G401 (cell line): ENCODE results near the gene ZNRF4. TPM values are rescaled to one million over a fixed set of nuclear protein-coding genes. Genes with fewer than 3 reads are reported as not detected.
A peak's percentile ranks its signal among the peaks of the same experiment; 100 is the strongest.
"Not testable (repeated sequence)": the region's sequence is repeated elsewhere in the genome, so short reads cannot be mapped to it uniquely, and the experiment has no call there.

Source experiments
- DNase-seq: peaks from one replicate; pipeline ENCODE4 v3.0.0-alpha.2; 2015; ENCODE audit warnings: low spot score
- in situ Hi-C: cut with HindIII; loops from 2 replicates; pipeline ENCODE4 v1.10.0; 2016; ENCODE audit warnings: low sequenced_read_pairs, mixed read lengths
- total RNA-seq: library from RNA; depleted of rRNA; stranded (reverse); fragments of >200 nt; shearing (Covaris generic); gene quantifications from 2 replicates; pipeline ENCODE4 v1.2.3, GENCODE V29; 2014; rRNA removed

The ZNRF4 gene, protein sequence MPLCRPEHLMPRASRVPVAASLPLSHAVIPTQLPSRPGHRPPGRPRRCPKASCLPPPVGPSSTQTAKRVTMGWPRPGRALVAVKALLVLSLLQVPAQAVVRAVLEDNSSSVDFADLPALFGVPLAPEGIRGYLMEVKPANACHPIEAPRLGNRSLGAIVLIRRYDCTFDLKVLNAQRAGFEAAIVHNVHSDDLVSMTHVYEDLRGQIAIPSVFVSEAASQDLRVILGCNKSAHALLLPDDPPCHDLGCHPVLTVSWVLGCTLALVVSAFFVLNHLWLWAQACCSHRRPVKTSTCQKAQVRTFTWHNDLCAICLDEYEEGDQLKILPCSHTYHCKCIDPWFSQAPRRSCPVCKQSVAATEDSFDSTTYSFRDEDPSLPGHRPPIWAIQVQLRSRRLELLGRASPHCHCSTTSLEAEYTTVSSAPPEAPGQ
- not detected in 2 replicates for total RNA-seq

DNA sequence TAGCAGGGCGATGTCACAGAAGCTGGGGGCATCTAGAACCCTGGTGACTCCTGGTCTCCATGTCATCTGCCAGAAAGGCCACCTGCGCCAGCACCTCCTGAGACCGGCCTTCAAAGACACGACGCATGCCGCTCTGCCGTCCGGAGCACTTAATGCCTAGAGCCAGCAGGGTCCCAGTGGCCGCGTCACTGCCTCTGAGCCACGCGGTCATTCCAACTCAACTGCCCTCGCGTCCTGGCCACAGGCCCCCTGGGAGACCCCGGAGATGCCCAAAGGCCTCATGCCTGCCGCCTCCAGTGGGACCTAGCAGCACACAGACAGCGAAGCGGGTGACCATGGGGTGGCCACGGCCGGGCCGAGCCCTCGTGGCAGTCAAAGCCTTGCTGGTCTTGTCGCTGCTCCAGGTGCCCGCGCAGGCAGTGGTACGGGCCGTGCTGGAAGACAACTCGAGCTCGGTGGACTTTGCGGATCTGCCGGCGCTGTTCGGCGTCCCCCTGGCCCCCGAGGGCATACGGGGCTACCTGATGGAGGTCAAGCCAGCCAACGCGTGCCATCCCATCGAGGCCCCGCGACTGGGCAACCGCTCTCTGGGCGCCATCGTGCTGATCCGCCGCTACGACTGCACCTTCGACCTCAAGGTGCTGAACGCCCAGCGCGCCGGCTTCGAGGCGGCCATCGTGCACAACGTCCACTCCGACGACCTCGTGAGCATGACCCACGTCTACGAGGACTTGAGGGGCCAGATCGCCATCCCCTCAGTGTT is at the start of gene ZNRF4:
Gene ZNRF4, plus strand, starts transcription at position 51 of the 763 bp plus-strand sequence. Its CDS starts 75 bp downstream, at position 126.
- no peak for DNase-seq
- in situ Hi-C loops: no loop called here

- DNase-seq, in situ Hi-C loops: not testable (repeated sequence)
These were observed 49.0 kb upstream of the ZNRF4 start for GRCh38 chr19:5406198-5406597.

DNA sequence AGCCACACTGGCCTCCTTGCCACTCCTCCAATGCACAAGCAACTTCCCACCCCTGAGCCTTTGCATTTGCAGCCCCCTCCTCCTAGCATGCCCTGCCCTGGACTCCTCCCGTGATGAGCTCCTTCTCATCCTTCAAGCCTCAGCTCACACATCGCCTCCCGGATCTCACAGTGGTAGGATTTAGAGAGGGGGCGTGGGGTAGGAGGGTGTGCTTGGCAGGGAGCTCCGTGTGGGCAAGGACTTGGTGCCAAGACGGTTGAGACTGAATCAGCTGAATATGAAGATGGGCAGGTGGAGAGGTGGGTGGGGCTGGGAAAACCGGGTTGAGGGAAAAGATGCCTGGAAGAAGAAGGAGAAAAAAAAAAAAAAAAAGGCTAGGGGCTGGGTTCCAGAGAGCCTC is 48.4 kb upstream of the ZNRF4 start:
- in situ Hi-C loops: no loop called here
- DNase-seq: no peak

- peak; percentile 5 for DNase-seq
- in situ Hi-C loops: no loop called here
These were observed 47.9 kb upstream of the ZNRF4 start for GRCh38 chr19:5407356-5407755.

DNA sequence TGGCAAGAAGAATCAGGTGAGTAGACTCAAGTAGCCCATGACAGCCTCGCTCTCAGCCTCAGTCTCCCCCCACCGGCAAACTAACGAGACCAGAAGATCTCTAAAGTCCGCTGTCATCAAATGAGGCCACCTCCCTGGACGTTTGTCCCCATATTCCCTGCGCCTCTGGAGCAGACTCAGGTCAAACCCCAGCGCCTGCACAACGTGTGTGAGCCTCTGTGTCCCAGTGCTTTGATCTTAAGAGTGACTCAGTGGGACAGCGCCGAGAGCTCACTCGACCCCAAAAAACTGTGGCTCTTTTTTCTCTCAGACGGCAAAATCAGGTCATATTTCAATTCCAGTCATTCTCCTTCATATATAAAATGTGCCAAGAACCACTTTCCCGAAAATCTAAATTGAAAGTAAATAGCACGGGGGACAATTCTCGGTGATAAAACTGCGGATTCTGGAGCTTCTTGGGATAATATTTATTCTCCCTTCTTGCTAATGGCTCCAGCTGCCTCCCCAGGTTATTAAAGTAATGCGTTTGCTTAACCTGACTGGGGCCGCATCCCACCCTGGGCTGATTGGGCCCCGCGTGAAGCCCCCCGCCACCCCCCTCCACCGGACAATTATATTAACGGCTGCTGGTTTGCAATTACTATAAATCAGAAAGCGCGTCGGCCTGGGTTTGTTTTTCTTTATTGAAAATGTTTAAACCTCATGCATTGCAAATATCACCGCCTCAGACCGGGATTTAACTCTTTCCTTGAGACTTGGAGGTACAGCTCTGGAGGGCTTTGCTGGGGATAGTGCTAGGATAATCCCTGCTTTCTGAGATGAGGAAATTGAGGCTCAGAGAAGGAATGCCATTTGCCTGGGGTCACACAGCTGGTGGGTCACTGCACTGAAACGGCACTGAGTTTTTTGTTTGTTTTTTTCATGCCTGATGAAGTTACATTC is 37.5 kb upstream of the ZNRF4 start:
- DNase-seq: no peak
- in situ Hi-C loops: no loop called here

- DNase-seq: no peak
- in situ Hi-C loops: no loop called here
These were observed 36.5 kb upstream of the ZNRF4 start for GRCh38 chr19:5418677-5419076.

GRCh38 chr19:5420953-5421352 is 34.3 kb upstream of the ZNRF4 start:
- in situ Hi-C loops: no loop called here
- no peak for DNase-seq

GRCh38 chr19:5423567-5424125 is 31.6 kb upstream of the ZNRF4 start:
- no peak for DNase-seq
- in situ Hi-C loops: no loop called here

GRCh38 chr19:5424192-5424973 is 30.8 kb upstream of the ZNRF4 start:
- in situ Hi-C loops: no loop called here
- no peak for DNase-seq

DNA sequence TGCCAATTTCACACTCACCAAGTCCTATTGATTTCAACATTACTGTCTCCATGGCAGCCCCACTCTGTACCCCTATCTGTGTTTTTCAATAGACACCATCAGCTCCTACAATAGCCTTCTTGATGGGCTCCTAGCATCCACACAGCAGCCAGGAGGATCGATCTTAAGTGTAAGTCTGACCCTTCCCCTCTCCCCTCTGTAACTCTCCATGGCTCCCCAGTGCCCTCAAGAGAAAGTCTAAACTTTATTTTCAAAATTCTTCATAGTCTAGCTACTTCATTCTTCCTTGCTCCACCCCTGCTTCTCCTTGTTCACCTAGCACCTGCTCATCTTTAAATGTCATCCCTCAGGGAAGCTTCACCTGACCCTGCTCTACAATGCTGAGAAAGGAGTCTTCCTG is 30.0 kb upstream of the ZNRF4 start:
- in situ Hi-C loops: no loop called here

GRCh38 chr19:5430237-5430636 is 25.0 kb upstream of the ZNRF4 start:
- in situ Hi-C loops: no loop called here
- DNase-seq: no peak

More for the DNA sequence above, 30.0 kb upstream of the ZNRF4 start:
- DNase-seq: no peak

- in situ Hi-C loops: no loop called here
- DNase-seq: no peak
These were observed 22.5 kb upstream of the ZNRF4 start for GRCh38 chr19:5432687-5433086.

- no peak for DNase-seq
- in situ Hi-C loops: no loop called here
These were observed 20.8 kb upstream of the ZNRF4 start for GRCh38 chr19:5434351-5434917.

DNA sequence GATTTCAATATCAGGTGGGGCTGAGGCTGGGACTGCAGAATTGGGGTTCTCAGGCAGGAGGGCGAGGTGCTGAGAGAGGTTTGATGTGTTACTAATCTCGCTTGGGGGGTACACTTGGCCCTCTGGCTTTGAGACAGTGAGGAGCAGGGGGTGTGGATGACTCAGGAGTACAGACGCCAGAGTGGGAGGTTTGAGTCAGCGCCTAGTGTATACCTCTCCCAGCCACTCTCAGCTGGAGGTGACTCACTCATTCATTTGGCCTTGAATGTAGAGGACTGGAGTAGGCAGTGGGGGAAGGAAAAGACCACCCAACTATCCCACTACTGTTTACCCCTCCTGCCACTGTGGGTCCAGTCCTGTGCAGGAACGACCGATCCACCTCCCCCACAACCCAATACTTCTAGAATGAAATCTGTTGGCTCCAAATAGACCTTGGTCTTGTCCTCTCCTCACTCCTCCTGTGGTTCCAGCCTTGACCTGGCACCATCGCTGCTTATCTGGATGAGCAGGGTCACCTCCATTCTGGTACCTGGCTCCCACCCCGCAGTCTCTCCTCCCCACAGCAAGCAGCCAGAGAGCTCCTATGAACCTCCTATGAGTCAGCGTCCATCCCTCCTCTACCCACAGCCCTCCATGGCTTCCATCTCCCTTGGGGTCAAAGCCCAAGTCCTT is 20.1 kb upstream of the ZNRF4 start:
- no peak for DNase-seq
- in situ Hi-C loops: no loop called here

DNA sequence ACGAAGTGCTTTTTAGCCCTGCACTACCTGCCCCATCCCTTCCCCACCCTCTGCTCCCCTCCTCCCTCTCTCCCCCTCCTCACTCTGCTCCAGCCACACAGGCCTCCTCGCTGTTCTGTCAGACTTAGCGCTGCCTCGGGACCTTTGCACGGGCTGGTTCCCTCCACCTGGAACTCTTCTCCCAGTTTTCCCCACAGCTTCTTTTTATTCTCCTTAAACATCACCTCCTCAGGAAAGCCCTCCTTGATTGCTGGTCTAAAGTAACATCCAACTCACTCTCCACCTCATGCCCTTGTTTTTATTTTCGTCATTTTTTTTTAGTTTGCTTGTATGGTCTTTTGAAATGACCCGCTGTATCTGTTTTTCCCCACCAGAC is 19.6 kb upstream of the ZNRF4 start:
- in situ Hi-C loops: no loop called here
- no peak for DNase-seq

DNA sequence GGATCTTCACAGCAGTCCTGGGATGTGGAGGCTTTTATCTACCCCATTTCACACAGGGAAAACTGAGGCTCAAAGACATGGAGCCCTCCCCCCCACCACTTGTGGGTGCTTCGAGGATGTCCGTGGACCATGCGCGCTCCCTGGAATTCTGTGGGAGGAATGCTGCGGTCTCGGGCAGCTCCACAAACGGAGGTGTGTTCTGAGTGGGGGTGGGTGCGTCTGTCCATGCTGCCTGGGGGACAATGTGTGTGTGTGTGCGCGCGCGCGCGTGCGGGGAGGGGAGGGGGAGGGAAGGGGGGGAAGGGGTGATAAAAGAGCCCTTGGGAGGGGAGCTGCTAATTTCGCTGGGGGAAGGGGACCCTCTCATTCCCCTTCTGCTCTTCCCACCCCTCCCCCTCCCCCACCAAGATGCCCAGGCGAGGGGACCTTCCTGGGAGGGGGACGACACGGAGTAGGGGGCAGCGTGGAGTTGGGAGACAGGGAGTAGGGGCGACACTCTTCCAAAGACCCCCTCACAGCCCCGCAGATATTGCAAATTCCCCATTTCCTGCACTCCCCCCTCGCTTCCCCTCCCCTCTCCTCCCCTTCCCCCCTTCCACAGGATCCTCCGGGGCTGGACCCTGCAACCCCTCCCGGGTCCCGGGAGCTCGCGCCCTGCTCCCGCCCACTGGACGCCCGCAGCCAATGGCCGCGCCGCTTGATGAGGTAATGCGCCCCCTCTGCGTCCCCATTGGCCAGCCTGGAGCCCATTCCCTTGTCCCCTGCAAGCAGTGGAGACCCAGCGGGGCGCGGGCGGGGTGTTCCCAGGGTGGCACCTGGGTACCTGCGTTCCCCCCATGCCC is 18.9 kb upstream of the ZNRF4 start:
- in situ Hi-C loops: no loop called here
- DNase-seq: peak; percentile 85

- in situ Hi-C loops: no loop called here
- DNase-seq: no peak
These were observed 18.3 kb upstream of the ZNRF4 start for GRCh38 chr19:5436948-5437306.
